ENCODE measurements around the gene MINK1. TPM values are rescaled to one million over a fixed set of nuclear protein-coding genes. Genes with fewer than 3 reads are reported as not detected.
"Not testable (repeated sequence)": the region's sequence is repeated elsewhere in the genome, so short reads cannot be mapped to it uniquely, and the experiment has no call there.

MINK1 gene
- total RNA-seq, 1 donor from 2014 or later, result 74.7 TPM

GRCh38 chr17:4867535-4867934 lies 34.4 kb downstream of the MINK1 start:
- DNase-seq (ENCODE audit: extremely low read depth, low read depth, low spot score), result not testable (repeated sequence)

GRCh38 chr17:4869058-4869998 lies 36.2 kb downstream of the MINK1 start:
- not testable (repeated sequence) for DNase-seq (ENCODE audit: extremely low read depth, low read depth, low spot score)

- DNase-seq (ENCODE audit: extremely low read depth, low read depth, low spot score), result no peak
Measured at GRCh38 chr17:4870855-4871254, 37.7 kb downstream of the MINK1 start.

GRCh38 chr17:4872786-4873185 lies 39.6 kb downstream of the MINK1 start:
- DNase-seq (ENCODE audit: extremely low read depth, low read depth, low spot score), result no peak

- DNase-seq (ENCODE audit: extremely low read depth, low read depth, low spot score), result no peak
Measured at GRCh38 chr17:4877089-4877488, 43.9 kb downstream of the MINK1 start.

GRCh38 chr17:4879601-4880000 lies 46.5 kb downstream of the MINK1 start:
- DNase-seq (ENCODE audit: extremely low read depth, low read depth, low spot score), result no peak

- DNase-seq (ENCODE audit: extremely low read depth, low read depth, low spot score), result no peak
Measured at GRCh38 chr17:4880857-4881256, 47.7 kb downstream of the MINK1 start.

- no peak for DNase-seq (ENCODE audit: extremely low read depth, low read depth, low spot score)
Measured at GRCh38 chr17:4881761-4882555, 48.8 kb downstream of the MINK1 start.

- no peak for DNase-seq (ENCODE audit: extremely low read depth, low read depth, low spot score)
Measured at GRCh38 chr17:4884489-4884888, 51.3 kb downstream of the MINK1 start.

- no peak for DNase-seq (ENCODE audit: extremely low read depth, low read depth, low spot score)
Measured at GRCh38 chr17:4886830-4887229, 53.7 kb downstream of the MINK1 start.

- no peak for DNase-seq (ENCODE audit: extremely low read depth, low read depth, low spot score)
Measured at GRCh38 chr17:4887581-4887980, 54.4 kb downstream of the MINK1 start.

- DNase-seq (ENCODE audit: extremely low read depth, low read depth, low spot score), result no peak
Measured at GRCh38 chr17:4891411-4892410, 58.6 kb downstream of the MINK1 start.

- DNase-seq (ENCODE audit: extremely low read depth, low read depth, low spot score), result no peak
Measured at GRCh38 chr17:4892499-4893221, 59.5 kb downstream of the MINK1 start.

GRCh38 chr17:4893272-4893671 lies 60.1 kb downstream of the MINK1 start:
- DNase-seq (ENCODE audit: extremely low read depth, low read depth, low spot score), result no peak

GRCh38 chr17:4893721-4894560 lies 60.8 kb downstream of the MINK1 start:
- no peak for DNase-seq (ENCODE audit: extremely low read depth, low read depth, low spot score)

- DNase-seq (ENCODE audit: extremely low read depth, low read depth, low spot score), result no peak
Measured at GRCh38 chr17:4895121-4895520, 62.0 kb downstream of the MINK1 start.

- DNase-seq (ENCODE audit: extremely low read depth, low read depth, low spot score), result no peak
Measured at GRCh38 chr17:4895657-4896331, 62.7 kb downstream of the MINK1 start.
